IPS DF 6.9 (cell line): Measurements from ENCODE around the gene DNAJB4.
"Not testable (repeated sequence)": the region's sequence is repeated elsewhere in the genome, so short reads cannot be mapped to it uniquely, and the experiment has no call there.

Experiments used
- DNase-seq: peaks from one replicate; pipeline ENCODE4 v3.0.0-alpha.2; 2013; ENCODE audit warnings: low read depth, low spot score
- H3K27ac ChIP-seq: one replicate; pipeline ENCODE4 v1.5.1; 2013; ENCODE audit warnings: low read length, control low read depth
- H3K27me3 ChIP-seq: 2 replicates; pipeline ENCODE4 v1.6.1; 2013; ENCODE audit warnings: mild to moderate bottlenecking, low read length; ENCODE audit not compliant: control insufficient read depth, insufficient read depth
- H3K36me3 ChIP-seq: 2 replicates; pipeline ENCODE4 v1.6.1; 2013; ENCODE audit warnings: low read length; ENCODE audit not compliant: control insufficient read depth, insufficient read depth
- H3K4me1 ChIP-seq: 2 replicates; pipeline ENCODE4 v1.6.1; 2013; ENCODE audit warnings: low read length; ENCODE audit not compliant: control insufficient read depth, insufficient read depth
- H3K4me3 ChIP-seq: 2 replicates; pipeline ENCODE4 v1.5.1; 2013; ENCODE audit warnings: mild to moderate bottlenecking, low read length
- H3K9me3 ChIP-seq: 2 replicates; pipeline ENCODE4 v1.6.1; 2013; ENCODE audit warnings: low read length, inconsistent platforms; ENCODE audit not compliant: control insufficient read depth, insufficient read depth
- WGBS: extraction: QIAGEN DNeasy Blood & Tissue Kit; methylation state at CpG from one replicate; pipeline ENCODE4 v1.1.7; 2013; ENCODE audit warnings: mixed read lengths, missing lambda C conversion rate; ENCODE audit not compliant: insufficient read length, insufficient coverage; 5-methylcytosine and 5-hydroxymethylcytosine counted together

DNAJB4 gene

GRCh38 chr1:77976433-77977076 is 28.2 kb upstream of the DNAJB4 start:
- no peak overlapping the region for H3K27ac ChIP-seq
- WGBS, result no CpG with 5 or more reads among the region's 13 CpGs

GRCh38 chr1:77977989-77978292 is 26.8 kb upstream of the DNAJB4 start:
- DNase-seq, result no peak

More at GRCh38 chr1:77976433-77977076, 28.2 kb upstream of the DNAJB4 start:
- H3K4me1 ChIP-seq, result no peaks in the 10 kb centered on the region
- no peak for DNase-seq
- no peaks in the 10 kb centered on the region for H3K27me3 ChIP-seq
- H3K36me3 ChIP-seq, result no peaks in the 10 kb centered on the region; the same call in 1 of the 2 replicates
- H3K9me3 ChIP-seq, result no peaks in the 10 kb centered on the region
- H3K4me3 ChIP-seq, result no peak overlapping the region; the same call in 1 of the 2 replicates

GRCh38 chr1:77978293-77978968 is 26.3 kb upstream of the DNAJB4 start:
- H3K4me3 ChIP-seq, result peak overlapping the region; percentile 96
- peak; percentile 39 for DNase-seq
- H3K4me1 ChIP-seq, result no peaks in the 10 kb centered on the region

More at GRCh38 chr1:77977989-77978292, 26.8 kb upstream of the DNAJB4 start:
- no peaks in the 10 kb centered on the region for H3K4me1 ChIP-seq
- no peaks in the 10 kb centered on the region for H3K36me3 ChIP-seq
- no peaks in the 10 kb centered on the region for H3K9me3 ChIP-seq
- WGBS, result no CpG with 5 or more reads among the region's 5 CpGs
- no peak overlapping the region for H3K27ac ChIP-seq
- H3K27me3 ChIP-seq, result no peaks in the 10 kb centered on the region
- H3K4me3 ChIP-seq, result peak overlapping the region; percentile 96; the same call in 1 of the 2 replicates

GRCh38 chr1:77978969-77979876 is 25.5 kb upstream of the DNAJB4 start, which contains the start of gene FUBP1:
FUBP1 (minus strand) TSS chr1:77979072; CDS start chr1:77979004, 68 bp downstream.
- peak within 1 kb of the TSS; percentile 96 for H3K4me3 ChIP-seq
- peak; percentile 98 for DNase-seq
- no CpG with 5 or more reads among the region's 57 CpGs for WGBS
- no peaks in the 10 kb centered on the region for H3K27me3 ChIP-seq
- H3K27ac ChIP-seq, result no peak within 1 kb of the TSS
- H3K4me1 ChIP-seq, result no peaks in the 10 kb centered on the region
- no peaks in the 10 kb centered on the region for H3K9me3 ChIP-seq
- no peaks in the 10 kb centered on the region for H3K36me3 ChIP-seq

More at GRCh38 chr1:77978293-77978968, 26.3 kb upstream of the DNAJB4 start:
- Histone ChIP-seq H3K9me3 (no peaks in the 10 kb centered on the region), H3K27ac (no peak overlapping the region), H3K36me3 (no peaks in the 10 kb centered on the region), H3K27me3 (no peaks in the 10 kb centered on the region)
- no CpG with 5 or more reads among the region's 34 CpGs for WGBS

GRCh38 chr1:77983352-77983996 is 21.3 kb upstream of the DNAJB4 start:
- H3K9me3 ChIP-seq, DNase-seq, H3K27me3 ChIP-seq, H3K27ac ChIP-seq, H3K4me1 ChIP-seq, H3K4me3 ChIP-seq, H3K36me3 ChIP-seq: not testable (repeated sequence)
- no CpG with 5 or more reads among the region's 8 CpGs for WGBS

GRCh38 chr1:77983997-77984355 is 20.8 kb upstream of the DNAJB4 start:
- Histone ChIP-seq H3K4me3 (no peak overlapping the region), H3K9me3 (no peaks in the 10 kb centered on the region), H3K36me3 (no peaks in the 10 kb centered on the region), H3K27ac (no peak overlapping the region), H3K4me1 (no peaks in the 10 kb centered on the region), H3K27me3 (no peaks in the 10 kb centered on the region)
- no peak for DNase-seq

GRCh38 chr1:77984629-77985028 is 20.1 kb upstream of the DNAJB4 start:
- H3K9me3 ChIP-seq, result no peaks in the 10 kb centered on the region
- no peaks in the 10 kb centered on the region for H3K27me3 ChIP-seq
- no peak overlapping the region for H3K27ac ChIP-seq
- no peak for DNase-seq
- no peak overlapping the region for H3K4me3 ChIP-seq
- WGBS, result no CpG with 5 or more reads among the region's 4 CpGs
- H3K4me1 ChIP-seq, result no peaks in the 10 kb centered on the region
- no peaks in the 10 kb centered on the region for H3K36me3 ChIP-seq

- Histone ChIP-seq H3K27ac (no peak overlapping the region), H3K4me1 (no peaks in the 10 kb centered on the region), H3K9me3 (no peaks in the 10 kb centered on the region)
Observed at GRCh38 chr1:77986810-77987209, 17.9 kb upstream of the DNAJB4 start.

GRCh38 chr1:77987919-77988318 is 16.8 kb upstream of the DNAJB4 start:
- H3K4me3 ChIP-seq, result no peak overlapping the region
- no CpG with 5 or more reads among the region's 2 CpGs for WGBS
- H3K4me1 ChIP-seq, result no peaks in the 10 kb centered on the region
- H3K9me3 ChIP-seq, result no peaks in the 10 kb centered on the region
- H3K27me3 ChIP-seq, result no peaks in the 10 kb centered on the region
- no peak for DNase-seq
- no peak overlapping the region for H3K27ac ChIP-seq
- no peaks in the 10 kb centered on the region for H3K36me3 ChIP-seq

More at GRCh38 chr1:77986810-77987209, 17.9 kb upstream of the DNAJB4 start:
- H3K4me3 ChIP-seq, result no peak overlapping the region
- DNase-seq, result no peak
- H3K36me3 ChIP-seq, result no peaks in the 10 kb centered on the region
- H3K27me3 ChIP-seq, result no peaks in the 10 kb centered on the region

GRCh38 chr1:77989744-77990143 is 15.0 kb upstream of the DNAJB4 start:
- no peaks in the 10 kb centered on the region for H3K9me3 ChIP-seq
- no peaks in the 10 kb centered on the region for H3K4me1 ChIP-seq
- H3K36me3 ChIP-seq, result no peaks in the 10 kb centered on the region
- no peaks in the 10 kb centered on the region for H3K27me3 ChIP-seq
- H3K27ac ChIP-seq, result no peak overlapping the region
- WGBS, result no CpG with 5 or more reads among the region's 2 CpGs
- H3K4me3 ChIP-seq, result no peak overlapping the region
- no peak for DNase-seq
